Measurements from ENCODE around the gene CIBAR2. TPM values are rescaled to one million over a fixed set of nuclear protein-coding genes. Genes with fewer than 3 reads are reported as not detected.
A peak's percentile ranks its signal among the peaks of the same experiment; 100 is the strongest.

CIBAR2 gene
- total RNA-seq, 2 donors from 2014 or later: not detected

- DNase-seq (no peak), ATAC-seq (no peak)
- Mint-ChIP-seq H3K36me3 (ENCODE audit: low read depth) (no peaks in the 10 kb centered on the region), H3K27ac (peak overlapping the region; percentile 39), H3K4me1 (no peaks in the 10 kb centered on the region), H3K4me3 (no peak overlapping the region), H3K27me3 (no peaks in the 10 kb centered on the region)
- no peaks in the 10 kb centered on the region for H3K9me3 ChIP-seq (ENCODE audit: control insufficient read depth, low read length, poor library complexity, severe bottlenecking)
Measured at GRCh38 chr16:85087899-85088569, 24.2 kb downstream of the CIBAR2 start.

DNA sequence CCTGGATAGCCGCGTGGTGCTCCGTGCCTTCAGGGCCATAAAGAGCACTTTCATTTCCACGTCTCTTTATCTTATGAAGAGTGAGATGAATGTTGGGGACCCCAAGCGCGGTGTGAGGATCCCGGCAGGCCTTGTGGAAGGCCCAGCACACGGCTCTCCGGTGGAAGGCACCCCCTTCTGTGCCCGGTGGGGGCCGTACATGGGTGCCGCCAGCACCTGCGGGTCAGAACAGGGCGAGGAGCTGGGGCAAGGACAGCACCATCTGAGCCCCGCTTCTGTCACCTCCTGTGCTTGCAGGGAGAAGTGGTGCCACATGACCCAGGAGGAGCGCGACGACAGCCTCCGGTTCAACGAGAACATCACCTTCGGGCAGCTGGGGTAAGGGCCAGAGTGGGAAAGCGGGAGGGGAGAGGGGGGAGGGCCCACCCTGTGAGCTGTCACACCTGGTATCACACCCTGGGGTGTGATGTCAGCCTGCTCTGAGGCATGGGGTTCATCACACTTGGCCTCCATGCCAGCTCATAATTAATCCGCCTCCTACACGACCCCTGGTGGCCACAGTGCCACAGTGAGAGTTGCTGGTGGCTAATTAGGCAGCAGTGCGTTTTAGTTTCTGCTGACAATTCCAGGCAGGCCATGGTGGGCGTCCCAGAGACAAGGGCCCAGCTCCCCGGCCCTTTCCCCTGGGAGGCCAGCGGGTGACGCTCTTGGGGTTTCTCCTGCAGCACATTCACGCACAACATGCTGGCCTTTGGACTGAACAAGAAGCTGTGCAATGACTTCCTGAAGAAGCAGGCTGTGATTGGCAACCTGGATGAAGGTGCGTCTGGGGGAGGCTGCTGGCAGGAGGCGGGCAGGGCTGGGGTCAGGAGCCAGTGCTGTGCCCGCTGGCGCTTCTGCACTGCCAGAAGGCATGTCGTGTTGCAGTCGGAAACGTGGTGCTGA is 25.7 kb downstream of the CIBAR2 start:
- H3K4me3 Mint-ChIP-seq: no peak overlapping the region
- H3K27ac Mint-ChIP-seq: peak overlapping the region; percentile 34
- no peaks in the 10 kb centered on the region for H3K4me1 Mint-ChIP-seq
- ATAC-seq (peak; percentile 90), DNase-seq (peak; percentile 38 to 56 (median 48))
- no peaks in the 10 kb centered on the region for H3K9me3 ChIP-seq (ENCODE audit: control insufficient read depth, low read length, poor library complexity, severe bottlenecking)
- H3K36me3 Mint-ChIP-seq (ENCODE audit: low read depth): no peaks in the 10 kb centered on the region
- no peaks in the 10 kb centered on the region for H3K27me3 Mint-ChIP-seq

DNA sequence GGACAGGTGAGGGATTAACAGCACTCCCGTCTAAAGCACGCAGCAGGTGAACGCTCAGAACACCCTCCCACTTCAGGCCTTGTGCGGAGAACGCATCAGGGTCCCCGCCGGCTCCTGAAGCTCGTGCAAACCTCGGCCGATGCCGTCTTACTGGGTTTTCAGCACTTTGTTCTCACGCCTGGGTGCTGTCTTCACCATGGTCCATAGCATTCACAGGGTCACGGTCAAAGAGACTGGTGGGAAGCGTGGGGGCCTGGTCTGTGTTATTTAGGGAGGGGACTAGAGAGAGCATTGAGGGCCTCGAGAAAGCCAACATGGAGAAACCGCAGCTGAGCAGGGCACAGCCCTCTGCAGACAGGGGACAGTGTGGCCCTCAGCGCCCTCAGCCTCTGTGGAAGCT is 26.6 kb downstream of the CIBAR2 start:
- no peaks in the 10 kb centered on the region for H3K9me3 ChIP-seq (ENCODE audit: control insufficient read depth, low read length, poor library complexity, severe bottlenecking)
- DNase-seq: no peak
- no peak overlapping the region for H3K27ac Mint-ChIP-seq
- no peaks in the 10 kb centered on the region for H3K4me1 Mint-ChIP-seq
- H3K36me3 Mint-ChIP-seq (ENCODE audit: low read depth): peaks cover 3% of the 10 kb centered on the region
- no peak for ATAC-seq
- no peak overlapping the region for H3K4me3 Mint-ChIP-seq
- no peaks in the 10 kb centered on the region for H3K27me3 Mint-ChIP-seq

- Mint-ChIP-seq H3K36me3 (ENCODE audit: low read depth) (peaks cover 3% of the 10 kb centered on the region), H3K4me1 (no peaks in the 10 kb centered on the region), H3K27me3 (no peaks in the 10 kb centered on the region), H3K27ac (peak overlapping the region; percentile 83), H3K4me3 (no peak overlapping the region)
- ATAC-seq (no peak), DNase-seq (no peak)
- H3K9me3 ChIP-seq (ENCODE audit: control insufficient read depth, low read length, poor library complexity, severe bottlenecking): no peaks in the 10 kb centered on the region
Measured at GRCh38 chr16:85084841-85085510, 27.3 kb downstream of the CIBAR2 start.

GRCh38 chr16:85083051-85083639 is 29.1 kb downstream of the CIBAR2 start:
- H3K4me1 Mint-ChIP-seq: no peaks in the 10 kb centered on the region
- peak overlapping the region; percentile 34 for H3K27ac Mint-ChIP-seq
- H3K27me3 Mint-ChIP-seq: no peaks in the 10 kb centered on the region
- no peak overlapping the region for H3K4me3 Mint-ChIP-seq
- H3K9me3 ChIP-seq (ENCODE audit: control insufficient read depth, low read length, poor library complexity, severe bottlenecking): no peaks in the 10 kb centered on the region
- DNase-seq (no peak), ATAC-seq (no peak)
- H3K36me3 Mint-ChIP-seq (ENCODE audit: low read depth): peaks cover 3% of the 10 kb centered on the region

- H3K9me3 ChIP-seq (ENCODE audit: control insufficient read depth, low read length, poor library complexity, severe bottlenecking): no peaks in the 10 kb centered on the region
- peak overlapping the region; percentile 34 for H3K27ac Mint-ChIP-seq
- no peak overlapping the region for H3K4me3 Mint-ChIP-seq
- DNase-seq (no peak), ATAC-seq (no peak)
- peaks cover 5% of the 10 kb centered on the region for H3K36me3 Mint-ChIP-seq (ENCODE audit: low read depth)
- H3K4me1 Mint-ChIP-seq: no peaks in the 10 kb centered on the region
- no peaks in the 10 kb centered on the region for H3K27me3 Mint-ChIP-seq
Measured at GRCh38 chr16:85082173-85083050, 29.9 kb downstream of the CIBAR2 start.

GRCh38 chr16:85081765-85082164 is 30.5 kb downstream of the CIBAR2 start:
- no peaks in the 10 kb centered on the region for H3K27me3 Mint-ChIP-seq
- H3K27ac Mint-ChIP-seq: no peak overlapping the region
- no peak for DNase-seq
- H3K4me3 Mint-ChIP-seq: no peak overlapping the region
- no peak for ATAC-seq
- H3K9me3 ChIP-seq (ENCODE audit: control insufficient read depth, low read length, poor library complexity, severe bottlenecking): no peaks in the 10 kb centered on the region
- H3K36me3 Mint-ChIP-seq (ENCODE audit: low read depth): peaks cover 5% of the 10 kb centered on the region
- H3K4me1 Mint-ChIP-seq: no peaks in the 10 kb centered on the region

DNA sequence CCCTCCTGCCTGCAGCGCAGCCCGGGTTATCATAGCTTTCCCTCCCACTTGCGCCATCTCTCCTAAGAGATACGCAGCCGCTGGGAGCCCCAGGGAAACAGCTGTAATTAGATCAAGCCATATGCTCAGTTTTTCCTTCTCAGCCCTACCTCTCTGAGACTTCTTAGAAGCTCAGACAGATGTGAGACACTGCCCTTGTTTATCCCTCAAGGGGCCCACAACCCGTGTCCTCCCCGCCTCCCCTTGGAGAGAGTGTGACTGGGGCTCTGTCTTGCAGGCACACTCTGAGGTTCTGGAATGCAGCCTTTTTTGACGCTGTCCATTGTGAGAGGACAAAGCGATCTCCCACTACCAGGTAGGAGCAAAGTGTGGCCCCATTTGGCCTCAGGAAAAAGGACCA is 31.2 kb downstream of the CIBAR2 start:
- Mint-ChIP-seq H3K4me3 (no peak overlapping the region), H3K4me1 (no peaks in the 10 kb centered on the region), H3K27ac (no peak overlapping the region), H3K27me3 (no peaks in the 10 kb centered on the region), H3K36me3 (ENCODE audit: low read depth) (peaks cover 5% of the 10 kb centered on the region)
- ATAC-seq (no peak), DNase-seq (no peak)
- no peaks in the 10 kb centered on the region for H3K9me3 ChIP-seq (ENCODE audit: control insufficient read depth, low read length, poor library complexity, severe bottlenecking)

DNA sequence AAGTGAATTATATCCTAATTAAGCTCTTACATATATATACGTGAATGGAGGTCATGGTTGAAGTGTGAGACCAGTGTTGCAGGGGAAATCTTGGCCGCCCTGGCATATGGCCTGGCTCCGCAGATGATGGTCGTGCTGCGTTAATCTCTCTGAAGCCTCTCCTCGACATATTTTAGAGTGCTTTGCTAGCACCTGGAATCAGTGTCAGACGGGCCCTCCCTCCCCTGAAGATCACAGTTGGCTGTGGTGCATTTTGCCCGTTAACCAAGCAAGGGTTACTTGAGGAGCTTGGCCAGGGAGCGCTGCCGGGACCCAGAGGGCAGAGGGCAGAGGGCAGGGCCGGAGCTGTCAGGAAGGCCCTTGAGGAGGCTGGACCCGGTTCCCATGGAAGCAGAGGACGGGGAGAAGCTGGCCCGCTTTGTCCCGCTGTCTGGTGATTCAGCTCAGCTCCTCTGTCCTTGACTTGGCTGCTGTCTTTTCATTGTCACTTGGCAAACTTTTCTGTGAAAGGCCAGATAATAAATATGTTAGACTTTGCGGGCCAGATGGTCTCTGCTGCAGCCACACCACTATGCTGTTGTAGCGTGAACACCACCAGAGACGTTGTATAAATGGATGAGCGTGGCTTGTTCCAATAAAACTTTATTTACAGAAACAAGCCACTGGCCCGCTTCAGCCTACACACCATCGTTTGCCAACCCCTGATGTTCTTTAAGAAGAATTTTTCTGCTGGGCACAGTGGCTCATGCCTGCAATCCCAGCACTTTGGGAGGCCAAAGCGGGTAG is 32.3 kb downstream of the CIBAR2 start:
- Mint-ChIP-seq H3K27me3 (no peaks in the 10 kb centered on the region), H3K36me3 (ENCODE audit: low read depth) (peaks cover 5% of the 10 kb centered on the region), H3K4me1 (no peaks in the 10 kb centered on the region), H3K27ac (no peak overlapping the region), H3K4me3 (no peak overlapping the region)
- ATAC-seq (no peak), DNase-seq (no peak)
- no peaks in the 10 kb centered on the region for H3K9me3 ChIP-seq (ENCODE audit: control insufficient read depth, low read length, poor library complexity, severe bottlenecking)

DNA sequence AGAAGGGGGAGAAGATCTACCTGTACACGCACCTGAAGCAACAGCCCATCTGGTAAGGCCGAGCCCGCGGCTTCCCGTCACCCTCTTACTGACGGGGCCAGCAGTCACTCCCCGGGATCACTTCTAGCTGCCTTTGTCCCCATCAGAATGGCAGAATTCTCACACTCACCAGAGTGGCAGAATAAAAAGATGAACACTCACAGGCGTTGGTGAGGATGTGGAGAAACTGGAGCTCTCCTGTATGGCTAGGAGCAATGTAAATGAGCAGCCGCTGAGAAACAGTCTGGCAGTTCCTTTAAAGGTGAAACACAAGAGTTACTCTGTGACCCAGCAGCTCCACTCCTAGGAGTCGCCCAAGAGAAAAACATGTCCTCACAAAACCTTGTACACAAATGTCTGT is 33.3 kb downstream of the CIBAR2 start:
- no peaks in the 10 kb centered on the region for H3K9me3 ChIP-seq (ENCODE audit: control insufficient read depth, low read length, poor library complexity, severe bottlenecking)
- H3K4me3 Mint-ChIP-seq: no peak overlapping the region
- no peak for ATAC-seq
- H3K36me3 Mint-ChIP-seq (ENCODE audit: low read depth): peaks cover 5% of the 10 kb centered on the region
- H3K27ac Mint-ChIP-seq: no peak overlapping the region
- H3K4me1 Mint-ChIP-seq: no peaks in the 10 kb centered on the region
- DNase-seq: no peak
- H3K27me3 Mint-ChIP-seq: no peaks in the 10 kb centered on the region

- H3K36me3 Mint-ChIP-seq (ENCODE audit: low read depth): peaks cover 5% of the 10 kb centered on the region
- no peak for DNase-seq
- H3K4me3 Mint-ChIP-seq: no peak overlapping the region
- no peaks in the 10 kb centered on the region for H3K9me3 ChIP-seq (ENCODE audit: control insufficient read depth, low read length, poor library complexity, severe bottlenecking)
- no peak overlapping the region for H3K27ac Mint-ChIP-seq
- no peak for ATAC-seq
- no peaks in the 10 kb centered on the region for H3K27me3 Mint-ChIP-seq
- no peaks in the 10 kb centered on the region for H3K4me1 Mint-ChIP-seq
Measured at GRCh38 chr16:85078226-85078625, 34.0 kb downstream of the CIBAR2 start.
